UCSD-AML1 (cell line): ENCODE data around the gene ART4.

Source experiments
- DNase-seq: peaks from one replicate; lab custom pipeline; 2025; ENCODE audit not compliant: unreplicated experiment; lab: John Stamatoyannopoulos, UW

Gene ART4

DNA sequence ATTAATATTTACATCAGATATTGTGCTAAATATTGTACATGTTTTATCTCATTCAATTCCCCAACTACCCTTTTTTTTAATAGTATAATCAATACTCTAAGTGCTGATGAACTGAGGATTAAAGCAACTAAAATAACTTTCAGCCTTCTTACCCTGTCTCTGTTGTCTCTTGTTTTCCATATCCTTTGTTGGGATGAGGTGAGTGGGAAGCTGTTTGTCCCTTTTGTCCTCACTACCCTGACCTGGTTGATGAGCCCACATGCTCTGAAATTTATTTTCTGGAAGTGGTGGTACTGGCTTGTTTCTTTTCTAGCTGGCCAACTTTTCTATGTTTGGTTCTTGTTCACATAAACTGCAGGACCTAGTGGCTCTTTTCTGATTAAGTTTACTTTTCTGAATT lies 9.6 kb upstream of the ART4 start:
- no peak for DNase-seq

DNA sequence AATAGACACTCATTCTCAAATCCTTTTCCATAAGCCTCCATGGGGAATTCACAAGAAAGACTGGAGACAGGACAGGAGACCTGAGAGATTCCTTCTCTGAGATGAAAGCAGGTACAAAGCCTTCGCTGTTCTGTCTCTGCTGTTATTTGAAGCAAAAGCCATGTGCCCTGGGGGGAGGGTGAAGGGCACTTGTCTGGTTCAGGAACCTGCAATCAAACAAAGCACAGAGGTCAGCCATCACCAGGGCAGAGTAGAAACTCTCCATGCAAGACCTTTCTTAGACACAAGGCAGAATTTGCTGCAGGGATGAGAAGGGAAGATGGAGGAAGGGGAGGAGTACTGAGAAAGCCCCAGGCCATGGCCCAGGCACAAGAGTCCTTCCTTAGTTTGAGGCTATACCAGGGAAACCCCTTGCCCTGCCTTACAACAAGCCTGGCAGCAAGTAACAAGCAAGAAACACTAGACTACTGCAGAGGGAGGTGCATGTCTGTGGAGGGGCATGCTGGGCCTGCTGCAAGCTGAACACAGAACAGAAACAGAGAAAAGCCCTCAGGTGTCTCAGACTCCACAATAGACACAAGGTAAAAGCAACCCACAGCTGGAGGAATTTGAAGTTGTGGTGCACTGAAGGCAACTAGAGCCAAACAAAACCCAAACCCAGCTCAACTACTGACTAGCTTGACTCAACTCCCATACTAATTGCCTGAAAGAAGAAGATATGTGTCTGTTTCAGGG lies 7.8 kb upstream of the ART4 start:
- DNase-seq: no peak

DNA sequence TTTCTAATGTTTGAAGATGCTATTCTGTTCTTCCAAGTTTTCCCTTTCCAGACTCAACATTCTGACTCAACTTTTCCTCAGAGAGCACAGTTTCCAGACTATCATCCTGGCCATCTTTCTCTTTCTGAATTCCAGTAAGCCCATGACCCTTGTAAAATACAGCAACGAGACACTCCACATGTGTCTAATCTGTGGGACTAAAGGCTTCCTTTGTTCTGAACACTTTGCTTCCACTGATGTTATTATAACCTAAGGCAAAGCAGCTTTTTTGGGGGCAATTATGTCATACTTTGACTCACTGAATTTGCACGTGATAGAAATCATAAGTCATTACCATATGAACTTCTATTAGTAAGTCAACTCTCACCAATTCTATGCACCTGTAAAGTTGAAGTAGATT lies 6.3 kb upstream of the ART4 start:
- DNase-seq: no peak

DNA sequence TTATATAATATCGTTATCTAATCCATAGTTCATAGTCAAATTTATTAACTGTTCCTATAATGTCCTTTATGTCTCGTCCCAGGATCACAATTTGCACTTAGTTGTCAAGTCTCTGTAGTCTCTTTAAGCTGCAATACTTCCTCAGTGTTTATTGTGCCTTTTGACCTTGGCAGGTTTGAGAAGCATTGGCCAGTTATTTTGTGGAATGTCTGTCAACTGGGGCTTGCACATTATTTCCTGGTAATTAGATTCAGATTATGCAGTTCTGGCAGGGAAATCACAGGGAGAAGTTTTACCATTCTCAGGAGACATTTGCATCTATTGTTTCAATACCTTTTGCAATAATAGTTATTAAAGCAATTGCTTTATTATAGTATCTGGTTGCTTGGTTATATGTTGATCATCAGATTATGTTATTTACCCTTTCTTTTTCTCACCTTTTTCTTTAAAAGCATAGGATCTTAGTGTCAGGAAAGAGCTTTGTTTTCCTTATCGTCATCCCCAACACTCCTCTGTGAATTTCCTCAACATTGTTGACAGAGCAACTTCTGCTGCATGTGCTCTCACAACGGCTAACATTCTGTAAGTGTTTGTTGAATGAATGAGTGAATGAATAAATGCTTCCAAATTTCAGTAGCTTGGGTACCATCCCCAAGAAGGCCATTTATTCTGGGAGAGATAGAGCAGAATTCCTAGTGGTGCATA lies 3.7 kb upstream of the ART4 start:
- DNase-seq: no peak

DNA sequence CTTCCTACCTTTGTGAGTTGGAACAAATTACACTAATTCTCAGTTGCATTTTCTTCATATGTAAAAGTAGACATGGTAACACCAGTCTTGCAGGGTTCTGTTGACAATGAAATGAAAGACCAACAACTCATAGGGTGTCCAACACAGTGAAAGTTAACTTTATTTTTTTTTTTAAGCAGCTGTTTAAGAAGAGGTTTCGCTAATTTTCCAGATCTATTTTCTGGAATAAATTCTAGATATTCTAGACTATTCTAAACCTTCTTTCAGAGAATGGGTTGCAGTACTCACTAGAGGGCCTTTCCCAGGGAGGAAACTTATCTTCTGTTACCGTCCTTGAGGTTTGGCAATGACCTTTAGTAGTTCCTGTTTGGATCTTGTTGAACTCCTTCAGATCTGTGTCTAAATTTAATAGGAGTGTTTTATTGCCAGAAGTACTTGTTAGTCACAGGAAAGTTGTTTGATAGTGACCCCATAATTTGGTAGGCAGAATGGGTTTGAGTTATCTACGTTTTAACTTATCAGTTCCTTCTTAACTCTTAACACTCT lies 2.8 kb upstream of the ART4 start:
- no peak for DNase-seq

DNA sequence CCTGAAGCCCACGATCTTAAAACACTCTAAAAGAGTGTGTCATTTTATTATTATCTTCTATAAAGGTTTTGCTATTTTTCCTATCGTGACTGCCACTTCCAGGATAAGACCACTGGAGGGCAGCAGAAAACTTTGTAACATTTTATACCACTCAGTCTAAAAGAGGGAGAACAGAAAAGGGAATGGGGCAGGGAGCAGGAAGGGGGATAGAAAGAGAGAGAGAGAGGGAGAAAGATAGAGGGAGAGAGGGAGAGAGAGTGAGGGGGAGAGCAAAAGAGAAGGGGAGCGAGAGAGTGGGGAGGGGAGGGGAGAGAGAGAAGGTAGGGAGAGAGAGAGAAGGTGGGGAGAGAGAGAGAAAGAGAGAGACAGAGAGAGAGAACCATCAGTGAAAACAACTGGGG lies 2.0 kb upstream of the ART4 start:
- DNase-seq: no peak

DNA sequence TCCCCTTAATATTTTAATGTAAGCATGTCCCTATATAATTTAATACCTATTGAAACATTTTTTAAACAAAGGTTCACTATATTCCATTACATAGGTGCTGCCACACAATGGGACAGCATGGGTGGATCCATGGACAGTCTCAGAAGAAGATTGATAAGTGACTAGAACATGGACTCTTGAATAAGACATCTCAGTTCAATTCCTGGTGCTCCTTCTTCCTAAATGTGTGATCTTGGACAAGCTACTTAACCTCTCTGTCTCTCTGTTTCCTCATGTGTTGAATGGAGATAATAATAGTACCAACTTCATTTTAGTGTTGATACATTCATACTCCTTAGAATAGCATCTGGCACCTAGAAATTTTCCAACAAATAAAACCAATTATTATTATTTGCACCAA lies 1.1 kb upstream of the ART4 start:
- DNase-seq: no peak

DNA sequence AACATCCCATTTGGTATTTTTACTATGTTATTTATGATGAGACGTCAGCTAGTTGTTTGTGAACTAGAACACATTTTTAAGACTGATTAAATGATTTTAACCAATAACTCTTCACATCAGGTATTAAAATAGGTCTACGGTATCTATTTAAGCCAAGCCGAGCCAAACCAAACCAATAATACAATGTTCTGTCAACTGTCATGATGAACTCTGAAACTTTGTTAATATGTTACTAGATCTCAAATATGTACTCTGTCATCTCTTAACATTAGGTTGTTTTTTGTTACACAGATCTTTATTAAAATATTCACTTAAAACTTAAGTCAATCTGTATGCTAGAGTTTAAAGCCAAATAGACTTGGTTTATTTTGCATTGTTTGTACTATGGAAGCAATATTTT lies 1.0 kb downstream of the ART4 start:
- DNase-seq: no peak

DNA sequence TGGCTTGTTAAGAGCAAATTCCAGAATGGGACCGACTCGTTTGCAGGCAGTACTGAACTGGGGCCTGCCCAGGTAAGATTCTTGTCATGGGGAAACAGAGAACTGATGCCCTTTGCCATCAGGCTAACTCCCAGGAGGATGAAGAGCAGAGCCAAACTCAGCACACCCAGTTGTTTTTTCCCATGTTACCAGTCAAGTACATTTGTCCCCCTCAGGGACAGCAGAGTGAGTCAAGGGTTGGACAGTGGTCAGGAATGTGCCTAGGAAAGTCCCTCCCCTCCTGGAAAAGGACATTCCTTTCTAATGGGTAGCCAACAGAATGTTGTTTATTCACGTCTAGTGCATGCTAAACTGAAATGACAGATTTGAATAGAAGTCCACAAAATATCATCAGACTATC lies 1.6 kb downstream of the ART4 start:
- DNase-seq: no peak

DNA sequence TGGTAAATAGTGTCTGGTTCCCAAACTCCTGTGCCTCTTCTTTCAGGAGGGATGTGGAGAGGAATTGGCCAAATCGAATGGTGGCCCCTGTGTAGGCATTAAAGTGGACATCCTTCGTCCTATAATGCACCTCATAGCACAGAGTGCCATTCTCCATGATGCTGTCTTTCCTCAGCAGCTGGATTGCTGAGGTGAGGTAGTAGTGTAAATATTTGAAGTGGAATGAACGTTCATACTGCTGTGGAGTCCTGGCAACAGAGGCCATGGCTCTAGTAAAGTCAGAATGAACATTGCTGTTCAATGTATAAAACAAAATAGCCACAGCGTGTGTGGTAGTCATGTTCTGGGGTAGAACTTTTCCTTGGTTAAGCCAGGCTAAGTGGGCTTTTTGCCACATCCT lies 2.7 kb downstream of the ART4 start:
- DNase-seq: no peak

DNA sequence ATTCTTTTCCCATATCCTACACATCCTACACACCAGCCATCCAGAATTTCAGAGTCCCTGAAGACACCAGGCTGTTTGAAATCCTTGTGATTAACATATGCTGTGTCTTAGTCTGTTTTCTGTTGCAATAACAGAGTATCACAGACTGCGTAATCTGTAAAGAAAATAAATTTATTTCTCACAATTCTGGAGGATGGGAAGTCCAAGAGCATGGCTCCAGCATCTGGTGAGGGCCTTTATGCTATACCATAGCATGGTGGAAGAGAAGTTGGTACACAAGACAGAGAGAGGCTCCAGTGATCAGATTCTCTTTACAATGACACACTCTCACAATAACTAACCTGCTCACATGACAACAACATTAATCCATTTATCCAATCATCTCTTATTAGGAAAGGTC lies 4.1 kb downstream of the ART4 start:
- no peak for DNase-seq

DNA sequence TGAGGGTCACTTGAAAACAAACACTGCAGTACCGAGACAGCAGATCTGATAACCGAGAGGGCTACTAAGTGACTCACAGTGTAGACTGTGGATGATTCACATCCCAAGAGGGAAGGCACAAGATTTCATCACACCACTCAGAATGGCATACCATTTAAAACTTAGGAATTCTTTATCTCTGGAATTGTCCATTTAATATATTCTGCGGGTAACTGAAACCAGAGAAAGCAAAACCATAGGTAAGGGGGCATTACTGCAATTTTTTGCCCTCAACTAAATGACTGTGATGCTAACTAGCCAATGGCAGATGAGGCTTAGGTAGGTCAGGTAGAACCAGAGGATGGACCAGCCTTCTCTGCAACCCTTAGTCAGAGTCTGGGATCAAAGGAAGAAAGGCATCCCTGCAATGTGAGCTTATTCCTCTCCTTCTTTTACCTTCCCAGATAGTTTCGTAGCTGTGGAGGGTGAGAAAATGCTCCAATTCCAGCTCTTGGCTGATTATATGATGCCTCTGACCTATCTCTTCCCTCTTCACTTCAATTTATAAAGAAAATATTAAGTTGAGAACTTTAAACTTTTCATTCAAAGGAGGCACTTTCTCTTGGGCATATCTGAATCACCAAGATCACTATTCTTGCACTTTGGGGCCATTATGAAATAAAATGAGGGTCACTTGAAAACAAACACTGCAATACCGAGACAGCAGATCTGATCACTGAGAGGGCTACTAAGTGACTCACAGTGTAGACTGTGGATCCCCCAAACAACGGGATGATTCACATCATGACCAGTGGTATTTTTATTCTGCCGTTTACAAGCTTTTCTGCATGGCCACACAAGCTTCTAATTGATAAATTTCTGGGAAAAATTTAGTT lies 6.8 kb downstream of the ART4 start:
- no peak for DNase-seq

DNA sequence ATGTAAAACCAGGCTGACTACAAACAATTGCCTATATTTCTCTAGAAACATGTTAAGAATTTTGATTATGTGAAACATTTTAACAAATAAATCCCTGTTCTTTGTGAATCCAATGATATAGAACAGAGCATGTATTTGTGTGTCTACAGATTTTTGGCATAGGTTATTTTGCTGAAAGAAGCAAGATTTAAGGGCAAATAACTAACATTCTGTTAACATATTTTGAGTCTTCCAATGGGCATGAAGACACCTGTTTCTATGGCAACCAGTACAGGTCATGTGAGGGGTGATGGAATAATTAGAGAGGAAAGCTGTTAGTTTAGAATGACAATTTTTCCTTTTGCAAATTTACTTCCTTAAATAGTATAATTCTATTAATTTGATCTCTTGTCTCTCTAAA lies 8.8 kb downstream of the ART4 start:
- DNase-seq: no peak

DNA sequence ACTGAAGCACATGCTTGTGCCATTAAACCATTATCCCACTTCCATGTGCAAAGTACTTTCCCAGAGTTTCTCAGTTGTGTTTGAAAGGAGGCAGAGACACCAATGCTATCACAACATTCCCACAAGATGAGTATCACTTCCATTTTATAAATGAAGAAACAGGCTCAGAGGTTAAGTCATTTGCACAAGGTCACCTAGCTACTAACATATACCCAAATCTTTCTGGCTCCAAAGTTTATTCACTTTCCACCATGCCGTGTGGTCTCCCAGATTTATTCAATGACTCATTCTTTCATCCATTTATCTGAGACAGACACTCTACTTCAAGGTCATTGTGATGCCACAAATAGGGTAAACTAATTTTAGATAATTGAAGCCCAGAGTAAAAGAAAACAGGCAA lies 9.4 kb downstream of the ART4 start:
- no peak for DNase-seq

DNA sequence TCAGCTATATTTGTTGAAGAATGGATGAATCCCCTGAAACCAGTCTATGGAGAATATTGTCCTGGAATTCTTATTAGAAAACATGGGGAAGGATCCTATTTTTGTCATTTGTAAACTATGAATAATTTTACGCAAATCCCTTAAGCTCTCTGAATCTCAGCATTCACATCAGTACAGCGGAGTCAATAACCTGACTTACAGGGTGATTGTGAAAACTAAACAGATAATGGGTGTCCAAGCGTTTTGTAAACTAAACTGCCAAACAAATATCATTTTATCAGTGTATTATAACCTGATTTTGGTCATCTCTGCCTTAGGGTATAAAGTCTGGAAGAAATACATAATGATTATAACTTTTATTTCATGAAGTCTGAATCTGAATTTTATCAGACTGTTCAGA lies 10.0 kb downstream of the ART4 start:
- no peak for DNase-seq

DNA sequence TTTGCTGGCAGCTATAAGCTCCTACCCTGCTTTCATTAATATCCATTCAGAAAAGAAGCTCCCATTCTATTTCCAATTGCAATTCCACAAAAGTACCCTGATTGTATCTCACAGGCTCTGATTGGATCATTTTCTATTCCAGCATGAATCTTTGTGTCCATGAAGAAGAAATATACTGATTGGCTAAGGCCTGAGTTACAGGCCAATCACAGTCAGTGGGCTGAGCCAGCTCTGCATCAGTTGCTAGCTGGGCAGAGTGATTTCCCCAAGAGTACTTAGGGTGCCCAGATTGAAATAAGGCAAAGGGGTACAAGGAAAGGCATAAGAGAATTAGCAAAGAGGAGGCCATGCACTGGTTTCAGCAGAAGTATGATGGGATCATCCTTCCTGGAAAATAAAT lies 14.4 kb downstream of the ART4 start:
- no peak for DNase-seq

DNA sequence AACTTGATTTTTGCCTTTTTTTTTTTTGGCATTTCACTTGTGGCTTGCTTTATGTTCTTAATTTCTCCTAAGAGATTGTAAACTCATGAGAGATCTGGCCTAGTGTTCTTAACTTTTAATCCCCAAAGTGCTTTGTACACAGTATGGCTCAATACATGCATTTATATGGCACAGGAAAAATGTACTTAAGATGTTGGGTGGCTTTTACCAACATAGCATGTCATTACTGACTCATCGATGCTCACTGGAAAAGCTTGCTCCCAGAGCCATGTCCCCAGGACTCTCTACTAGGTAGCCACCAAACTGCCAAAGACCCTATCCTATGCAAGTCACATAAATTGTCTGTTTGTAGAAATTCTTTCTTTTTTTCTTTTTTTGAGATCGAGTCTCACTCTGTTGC lies 16.3 kb downstream of the ART4 start:
- DNase-seq: no peak

DNA sequence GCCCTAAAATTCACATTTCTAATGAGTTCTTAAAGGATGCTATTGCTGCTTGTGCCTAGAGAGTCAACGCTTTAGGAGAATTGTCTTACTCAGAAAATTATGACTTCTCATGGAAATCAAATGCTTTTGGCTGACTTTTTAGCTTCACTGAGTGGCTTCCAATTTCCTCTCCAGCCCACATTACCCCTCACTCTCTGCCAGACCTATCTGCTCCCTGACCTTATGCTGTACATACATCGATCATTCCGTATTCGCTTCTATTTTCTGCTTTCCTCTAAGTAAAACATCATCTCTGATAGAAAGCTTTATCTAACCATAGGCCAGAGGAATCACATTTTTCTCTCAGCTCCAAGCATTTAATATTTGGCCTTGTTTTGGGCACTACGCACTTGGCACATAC lies 16.8 kb downstream of the ART4 start:
- DNase-seq: no peak

DNA sequence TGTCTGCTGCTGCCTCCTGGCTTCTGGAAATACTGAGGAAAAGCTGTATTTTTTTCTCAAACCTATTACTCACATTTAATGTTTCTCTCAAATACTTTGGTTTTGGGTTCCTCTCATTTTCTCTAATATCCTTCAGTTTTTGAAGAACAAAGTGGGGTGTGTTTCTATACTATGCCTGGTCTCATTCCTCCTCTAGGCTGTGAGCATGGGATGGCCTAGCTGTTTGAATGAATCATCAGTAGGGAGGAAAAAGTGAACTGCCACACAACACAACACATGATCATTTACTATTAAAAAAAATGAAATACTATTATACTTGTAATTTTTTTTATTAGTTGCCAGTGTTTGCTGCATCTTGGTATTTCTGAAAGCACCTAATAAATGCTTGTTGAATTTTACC lies 18.1 kb downstream of the ART4 start:
- no peak for DNase-seq

DNA sequence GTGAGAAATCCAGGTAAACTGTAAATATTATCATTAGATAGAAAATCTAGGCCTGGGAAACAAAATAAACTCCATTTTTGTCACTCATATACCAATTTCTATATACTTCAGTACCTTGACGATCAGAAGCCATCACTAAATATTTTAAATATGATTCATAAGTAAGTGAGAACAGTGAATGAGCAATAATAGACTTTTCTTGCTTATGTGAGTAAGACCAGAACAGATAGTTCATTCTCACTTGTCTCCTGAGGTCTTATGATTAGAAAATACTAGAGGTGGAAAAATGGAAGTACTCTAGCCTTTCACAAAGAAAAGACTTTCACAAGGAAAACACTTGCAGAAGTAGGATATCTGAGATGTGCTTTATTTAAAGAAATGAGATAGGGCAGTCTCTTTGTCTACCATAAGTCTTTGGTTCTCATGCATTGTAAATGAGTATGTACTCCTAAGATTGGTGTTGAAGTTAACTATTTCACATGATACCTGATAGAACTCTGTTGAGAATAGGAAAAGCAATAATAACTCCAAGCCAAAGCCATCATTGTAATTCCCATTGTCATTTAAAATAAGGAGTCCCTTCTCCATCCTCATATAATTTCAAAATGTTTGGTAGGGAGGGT lies 19.2 kb downstream of the ART4 start:
- no peak for DNase-seq

DNA sequence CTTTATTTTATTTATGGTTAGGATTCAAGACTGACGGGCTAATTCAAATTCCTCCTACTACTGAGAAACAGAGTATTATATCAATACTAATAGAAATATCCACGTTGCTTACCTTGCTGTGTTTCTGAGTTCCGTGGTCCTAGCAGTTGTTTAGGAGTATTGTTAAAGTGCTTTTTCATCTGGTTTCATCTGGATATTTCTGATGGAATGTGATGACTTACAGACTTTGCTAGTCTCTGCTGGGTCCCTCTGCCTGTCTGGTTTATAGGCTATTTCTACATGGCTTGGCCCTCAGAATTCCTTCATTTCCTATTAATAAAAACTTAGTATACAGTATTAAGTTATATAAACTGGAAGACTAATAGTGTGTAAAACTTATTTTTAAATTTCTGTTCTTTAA lies 29.3 kb downstream of the ART4 start, which contains the start of gene SMCO3:
SMCO3 (minus strand) TSS at position 169 of the 400 bp plus-strand sequence. CDS start 7,502 bp downstream, outside the sequence.
- no peak for DNase-seq
